ENCODE results near the gene HTR4.
"Not testable (repeated sequence)": the region's sequence is repeated elsewhere in the genome, so short reads cannot be mapped to it uniquely, and the experiment has no call there.

Gene HTR4

DNA sequence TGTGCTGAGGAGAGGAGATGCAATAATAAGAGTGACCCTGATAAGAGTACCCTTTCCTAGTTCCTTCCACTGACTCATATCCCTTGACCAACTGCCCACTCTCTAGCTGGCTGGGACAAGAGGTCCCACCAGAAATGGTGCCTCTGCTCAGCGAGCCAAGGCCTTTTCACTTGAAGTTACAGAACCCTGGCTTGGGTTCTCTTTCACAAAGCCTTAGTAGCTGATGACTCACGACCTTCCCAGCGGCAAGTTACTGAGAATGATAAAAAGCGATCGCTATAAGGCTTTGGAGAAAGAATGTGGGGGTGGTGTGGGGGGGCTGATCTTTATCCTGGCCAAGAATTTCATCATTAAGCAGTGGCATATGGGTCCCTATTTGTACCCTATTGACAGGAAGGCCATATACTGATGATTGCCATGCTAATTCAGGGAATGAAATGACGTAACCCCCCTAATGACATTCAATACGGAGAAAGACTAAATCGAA is 180.3 kb downstream of the HTR4 start:
- no peak for DNase-seq
- no peak overlapping the region for H3K27ac Mint-ChIP-seq
- no peaks in the 10 kb centered on the region for H3K36me3 Mint-ChIP-seq (ENCODE audit: low read depth)
- peaks cover 13% of the 10 kb centered on the region for H3K27me3 Mint-ChIP-seq (ENCODE audit: low read depth, poor library complexity)
- H3K4me1 Mint-ChIP-seq: no peaks in the 10 kb centered on the region
- TF ChIP-seq, protein P1, sequence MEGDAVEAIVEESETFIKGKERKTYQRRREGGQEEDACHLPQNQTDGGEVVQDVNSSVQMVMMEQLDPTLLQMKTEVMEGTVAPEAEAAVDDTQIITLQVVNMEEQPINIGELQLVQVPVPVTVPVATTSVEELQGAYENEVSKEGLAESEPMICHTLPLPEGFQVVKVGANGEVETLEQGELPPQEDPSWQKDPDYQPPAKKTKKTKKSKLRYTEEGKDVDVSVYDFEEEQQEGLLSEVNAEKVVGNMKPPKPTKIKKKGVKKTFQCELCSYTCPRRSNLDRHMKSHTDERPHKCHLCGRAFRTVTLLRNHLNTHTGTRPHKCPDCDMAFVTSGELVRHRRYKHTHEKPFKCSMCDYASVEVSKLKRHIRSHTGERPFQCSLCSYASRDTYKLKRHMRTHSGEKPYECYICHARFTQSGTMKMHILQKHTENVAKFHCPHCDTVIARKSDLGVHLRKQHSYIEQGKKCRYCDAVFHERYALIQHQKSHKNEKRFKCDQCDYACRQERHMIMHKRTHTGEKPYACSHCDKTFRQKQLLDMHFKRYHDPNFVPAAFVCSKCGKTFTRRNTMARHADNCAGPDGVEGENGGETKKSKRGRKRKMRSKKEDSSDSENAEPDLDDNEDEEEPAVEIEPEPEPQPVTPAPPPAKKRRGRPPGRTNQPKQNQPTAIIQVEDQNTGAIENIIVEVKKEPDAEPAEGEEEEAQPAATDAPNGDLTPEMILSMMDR (IDR thresholded peaks at IDR 0.05): no peak
- H3K4me3 Mint-ChIP-seq: no peak overlapping the region
- no peaks in the 10 kb centered on the region for H3K9me3 Mint-ChIP-seq

DNA sequence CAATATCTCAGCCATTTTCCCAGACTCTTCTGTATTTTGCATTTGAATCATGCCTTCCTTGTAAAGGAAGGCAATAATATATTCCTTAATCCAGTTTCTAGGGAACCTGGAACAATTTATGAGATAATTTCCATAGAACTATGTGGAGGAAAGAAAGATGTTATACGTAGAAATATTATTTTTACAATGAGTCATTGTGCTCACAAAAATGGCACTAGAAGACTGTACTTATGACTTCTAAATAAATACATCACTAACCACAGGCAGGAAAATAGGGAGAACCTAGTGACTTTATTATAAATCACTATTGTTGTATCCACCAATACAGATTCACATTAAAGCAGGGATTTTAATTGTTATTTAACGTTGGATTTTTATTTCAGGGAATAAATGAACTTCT is 182.9 kb downstream of the HTR4 start:
- H3K4me1 Mint-ChIP-seq: no peaks in the 10 kb centered on the region
- no peak overlapping the region for H3K27ac Mint-ChIP-seq
- TF ChIP-seq, protein P1 (IDR thresholded peaks at IDR 0.05): no peak
- no peaks in the 10 kb centered on the region for H3K9me3 Mint-ChIP-seq
- no peak overlapping the region for H3K4me3 Mint-ChIP-seq
- no peak for DNase-seq
- H3K27me3 Mint-ChIP-seq (ENCODE audit: low read depth, poor library complexity): peaks cover 4% of the 10 kb centered on the region
- no peaks in the 10 kb centered on the region for H3K36me3 Mint-ChIP-seq (ENCODE audit: low read depth)

DNA sequence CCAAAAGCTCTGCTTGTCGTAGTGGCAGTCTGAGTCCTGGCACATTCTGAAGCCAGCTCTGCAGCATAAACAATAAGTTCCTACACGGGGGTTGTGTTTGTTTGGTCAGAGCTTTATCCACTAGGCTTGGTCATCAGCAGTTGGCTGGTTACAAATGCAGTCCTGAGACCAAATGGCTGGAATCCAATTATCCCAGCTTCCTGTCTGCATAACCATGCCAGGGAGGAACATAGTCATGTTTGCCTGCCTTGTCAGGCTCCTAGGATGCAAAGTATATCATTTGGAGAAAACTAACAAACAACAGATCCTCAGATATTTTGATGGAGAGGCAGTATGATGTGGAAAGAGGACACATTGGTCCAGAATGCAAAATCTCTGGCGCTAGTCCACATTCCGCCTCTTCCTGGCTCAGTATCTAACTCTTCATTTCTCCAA is 184.8 kb downstream of the HTR4 start:
- no peak for DNase-seq
- Mint-ChIP-seq H3K9me3 (no peaks in the 10 kb centered on the region), H3K27ac (no peak overlapping the region), H3K36me3 (ENCODE audit: low read depth) (no peaks in the 10 kb centered on the region), H3K27me3 (ENCODE audit: low read depth, poor library complexity) (peaks cover 4% of the 10 kb centered on the region), H3K4me1 (no peaks in the 10 kb centered on the region), H3K4me3 (no peak overlapping the region)
- TF ChIP-seq, protein P1 (IDR thresholded peaks at IDR 0.05): no peak

DNA sequence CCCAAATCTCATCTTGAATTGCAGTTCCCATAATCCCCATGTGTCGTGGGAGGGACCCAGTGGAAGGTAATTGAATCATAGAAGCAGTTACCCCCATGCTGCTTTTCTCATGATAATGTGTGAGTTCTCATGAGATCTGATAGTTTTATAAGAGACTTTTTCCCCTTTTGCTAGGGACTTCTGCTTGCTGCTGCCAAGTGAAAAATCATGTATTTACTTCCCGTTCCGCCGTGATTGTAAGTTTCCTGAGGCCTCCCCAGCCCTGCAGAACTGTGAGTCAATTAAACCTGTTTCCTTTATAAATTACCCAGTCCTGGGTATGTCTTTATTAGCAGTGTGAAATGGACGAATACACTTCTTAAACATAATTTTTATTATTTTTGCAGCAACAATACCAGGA is 185.6 kb downstream of the HTR4 start:
- not testable (repeated sequence) for H3K36me3 Mint-ChIP-seq (ENCODE audit: low read depth); H3K27ac Mint-ChIP-seq; H3K4me3 Mint-ChIP-seq; H3K4me1 Mint-ChIP-seq; H3K9me3 Mint-ChIP-seq; H3K27me3 Mint-ChIP-seq (ENCODE audit: low read depth, poor library complexity); DNase-seq

DNA sequence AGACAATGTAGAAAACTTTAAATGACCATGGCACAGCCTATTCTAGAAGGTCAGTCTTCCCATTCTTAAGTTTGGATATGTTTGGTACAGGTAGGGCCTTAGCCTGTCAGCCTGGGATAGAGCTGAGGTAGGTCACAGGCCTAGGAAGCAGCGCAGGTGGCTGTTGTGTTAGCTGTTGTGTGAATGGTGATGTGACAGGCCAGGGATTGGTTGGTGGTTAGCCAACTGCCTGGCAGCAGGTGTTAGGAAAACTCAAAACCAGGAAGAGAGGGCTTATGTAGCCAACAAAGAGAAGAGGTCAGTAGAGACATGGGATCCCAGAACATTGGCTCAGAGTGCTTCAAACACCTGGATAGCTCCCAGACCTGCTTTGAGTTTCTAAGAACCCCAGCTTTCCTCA is 186.4 kb downstream of the HTR4 start:
- H3K4me1 Mint-ChIP-seq: no peaks in the 10 kb centered on the region
- no peaks in the 10 kb centered on the region for H3K9me3 Mint-ChIP-seq
- no peaks in the 10 kb centered on the region for H3K36me3 Mint-ChIP-seq (ENCODE audit: low read depth)
- H3K27me3 Mint-ChIP-seq (ENCODE audit: low read depth, poor library complexity): peaks cover 4% of the 10 kb centered on the region
- H3K27ac Mint-ChIP-seq: no peak overlapping the region
- DNase-seq: no peak
- TF ChIP-seq, protein P1 (IDR thresholded peaks at IDR 0.05): no peak
- no peak overlapping the region for H3K4me3 Mint-ChIP-seq

DNA sequence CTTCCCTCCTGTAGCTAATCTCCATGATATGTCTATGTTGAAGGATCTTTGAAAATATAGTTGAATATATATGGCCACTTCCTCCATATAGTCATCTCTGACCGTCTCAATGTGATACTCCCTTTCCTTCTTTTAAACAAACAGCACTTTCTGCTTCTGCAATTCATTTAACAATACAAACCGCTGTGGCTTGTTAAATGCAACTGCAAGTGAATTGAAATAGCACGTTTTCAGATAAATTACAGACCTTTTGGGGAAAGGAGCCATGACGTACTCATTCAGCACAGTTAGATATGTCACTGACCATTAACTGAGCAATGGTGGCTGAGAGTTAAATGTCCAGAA is 188.1 kb downstream of the HTR4 start:
- DNase-seq: no peak
- Mint-ChIP-seq H3K27ac (no peak overlapping the region), H3K9me3 (no peaks in the 10 kb centered on the region), H3K36me3 (ENCODE audit: low read depth) (no peaks in the 10 kb centered on the region), H3K4me1 (no peaks in the 10 kb centered on the region), H3K27me3 (ENCODE audit: low read depth, poor library complexity) (no peaks in the 10 kb centered on the region), H3K4me3 (no peak overlapping the region)
- TF ChIP-seq, protein P1 (IDR thresholded peaks at IDR 0.05): no peak
